ENCODE measurements around the gene SMURF2.

The SMURF2 gene

GRCh38 chr17:64572682-64573154 is 89.4 kb downstream of the SMURF2 start:
- no peak overlapping the region for H3K27ac ChIP-seq
- no peak for TF ChIP-seq CTCF (IDR thresholded peaks at IDR 0.05)
- no peak overlapping the region for H3K4me3 ChIP-seq
- DNase-seq (ENCODE audit: low spot score) = no peak

- Histone ChIP-seq H3K27ac (no peak overlapping the region), H3K4me3 (no peak overlapping the region)
- no peak for TF ChIP-seq CTCF (IDR thresholded peaks at IDR 0.05)
- DNase-seq (ENCODE audit: low spot score) = no peak
Observed at GRCh38 chr17:64571746-64572145, 90.4 kb downstream of the SMURF2 start.

- DNase-seq (ENCODE audit: low spot score) = no peak
- H3K27ac ChIP-seq = no peak overlapping the region
Observed at GRCh38 chr17:64565563-64565962, 96.5 kb downstream of the SMURF2 start.

GRCh38 chr17:64564098-64564497 is 98.0 kb downstream of the SMURF2 start:
- DNase-seq (ENCODE audit: low spot score) = no peak
- no peak overlapping the region for H3K4me3 ChIP-seq
- TF ChIP-seq CTCF (IDR thresholded peaks at IDR 0.05) = no peak
- no peak overlapping the region for H3K27ac ChIP-seq

More at GRCh38 chr17:64565563-64565962, 96.5 kb downstream of the SMURF2 start:
- no peak for TF ChIP-seq CTCF (IDR thresholded peaks at IDR 0.05)
- H3K4me3 ChIP-seq = no peak overlapping the region

- Histone ChIP-seq H3K27ac (no peak overlapping the region), H3K4me3 (no peak overlapping the region)
- no peak for DNase-seq (ENCODE audit: low spot score)
- no peak for TF ChIP-seq CTCF (IDR thresholded peaks at IDR 0.05)
Observed at GRCh38 chr17:64555281-64555680, 106.8 kb downstream of the SMURF2 start.

GRCh38 chr17:64554028-64554637 is 108.0 kb downstream of the SMURF2 start:
- H3K27ac ChIP-seq = no peak overlapping the region
- DNase-seq (ENCODE audit: low spot score) = no peak
- H3K4me3 ChIP-seq = no peak overlapping the region
- no peak for TF ChIP-seq CTCF (IDR thresholded peaks at IDR 0.05)

GRCh38 chr17:64551461-64551860 is 110.6 kb downstream of the SMURF2 start:
- no peak overlapping the region for H3K4me3 ChIP-seq
- no peak for DNase-seq (ENCODE audit: low spot score)
- no peak overlapping the region for H3K27ac ChIP-seq
- no peak for TF ChIP-seq CTCF (IDR thresholded peaks at IDR 0.05)

All from coronary artery (tissue), 2 donors.